8988T (cell line): ENCODE results near the gene FBXW2.
A peak's percentile ranks its signal among the peaks of the same experiment; 100 is the strongest.

Experiments used
- DNase-seq: peaks from one replicate; pipeline ENCODE4 v3.0.0; 2011

The FBXW2 gene

GRCh38 chr9:120741191-120741590, 52.0 kb downstream of the FBXW2 start:
- no peak for DNase-seq

GRCh38 chr9:120740132-120740531, 53.1 kb downstream of the FBXW2 start:
- DNase-seq = no peak

GRCh38 chr9:120737416-120738165, 55.6 kb downstream of the FBXW2 start:
- DNase-seq = no peak

GRCh38 chr9:120736881-120737280, 56.3 kb downstream of the FBXW2 start:
- DNase-seq = no peak

DNA sequence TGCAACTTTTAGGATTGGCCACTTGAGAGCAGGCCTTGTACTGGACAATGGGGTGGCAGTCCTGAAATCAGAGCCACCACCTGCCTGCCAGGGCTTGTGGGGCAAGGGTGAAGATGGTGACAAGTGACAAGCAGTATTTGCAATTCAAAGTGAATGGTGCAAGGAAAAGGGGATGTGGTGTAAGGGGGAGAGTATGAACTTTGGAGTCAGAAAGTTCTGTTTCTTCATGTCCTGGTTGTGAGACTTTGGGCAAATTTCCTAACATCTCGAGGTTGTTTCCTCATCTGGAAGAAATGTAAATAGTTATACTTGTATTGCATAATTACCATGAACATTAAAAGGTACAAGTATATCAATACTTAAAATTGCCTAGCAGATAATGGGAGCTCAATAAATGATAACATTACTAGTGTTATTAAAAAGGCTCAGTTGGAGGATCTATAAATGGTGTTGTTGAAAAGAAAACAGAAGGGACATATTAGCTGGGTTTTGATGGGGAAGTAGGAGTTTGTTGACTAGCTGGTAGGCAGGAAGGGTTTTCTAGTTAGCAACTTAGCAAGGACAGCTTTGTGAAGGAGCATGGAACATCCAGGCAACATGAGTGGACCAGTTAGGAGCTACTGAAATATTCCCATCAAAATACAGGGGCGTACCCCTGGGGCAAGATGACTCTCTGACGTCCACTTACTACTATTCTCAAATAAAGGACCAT, 57.6 kb downstream of the FBXW2 start:
- DNase-seq = no peak

- DNase-seq = no peak
These were observed 58.4 kb downstream of the FBXW2 start for GRCh38 chr9:120734607-120735410.

DNA sequence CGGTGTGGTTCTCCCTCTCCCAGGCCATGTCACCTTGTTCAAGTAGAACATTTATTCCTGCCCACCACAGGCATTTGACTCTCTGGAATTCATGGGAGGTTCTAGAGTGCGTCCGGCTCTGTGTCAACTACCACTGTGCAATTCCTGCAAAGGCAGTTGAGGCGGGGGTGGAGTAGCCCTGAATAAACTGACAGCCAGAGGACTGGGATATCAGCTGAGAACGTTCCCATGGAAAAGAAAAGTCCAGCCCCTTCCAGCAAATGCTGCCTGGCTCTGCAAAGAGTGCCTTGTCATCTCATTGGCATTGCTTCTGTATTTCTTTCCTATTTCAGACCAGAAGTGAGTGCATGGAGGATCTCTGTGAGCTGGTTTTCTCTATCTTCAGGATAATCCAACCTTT, 60.0 kb downstream of the FBXW2 start:
- DNase-seq = no peak

GRCh38 chr9:120730654-120731514, 62.3 kb downstream of the FBXW2 start:
- DNase-seq = no peak

DNA sequence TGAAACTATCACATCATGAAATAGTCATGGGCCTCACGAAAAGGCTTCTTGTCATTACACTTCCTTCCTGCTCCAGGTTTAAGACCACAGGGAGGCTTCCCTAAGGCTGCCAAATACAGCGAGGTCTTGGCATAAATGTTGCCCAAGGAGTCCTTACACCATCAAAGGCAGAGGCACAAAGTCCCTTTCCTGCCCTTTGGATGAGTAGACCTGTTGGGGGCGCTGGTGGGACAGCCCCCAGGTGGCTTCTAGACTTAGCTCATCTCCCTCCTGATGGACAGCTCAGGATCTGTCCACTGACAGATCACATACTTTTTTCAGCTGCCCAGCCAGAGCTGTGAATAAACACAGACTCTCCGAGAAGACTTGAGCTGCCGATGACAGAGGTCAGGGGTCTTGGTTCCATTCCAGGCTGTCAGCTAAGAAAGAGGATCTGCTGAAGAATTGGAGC, 63.4 kb downstream of the FBXW2 start:
- DNase-seq = no peak

DNA sequence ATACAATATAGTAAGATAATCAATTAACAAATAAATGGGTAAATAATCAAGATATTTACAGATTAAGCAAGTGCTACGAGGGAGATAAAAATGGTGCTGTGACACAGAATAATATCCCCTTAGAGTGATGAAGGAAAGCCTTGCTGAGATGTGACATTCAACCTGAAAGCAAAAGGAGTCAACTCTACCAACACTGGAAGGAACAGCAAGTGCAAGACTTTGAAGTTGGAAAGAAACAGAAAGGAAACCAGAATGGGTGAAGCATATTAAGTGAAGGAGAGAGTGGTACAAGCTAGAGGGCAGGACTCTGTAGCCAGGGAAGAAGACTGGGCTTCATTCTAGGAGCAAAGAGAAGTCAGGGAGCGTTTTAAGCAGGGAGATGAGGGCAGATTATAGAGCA, 66.7 kb downstream of the FBXW2 start:
- no peak for DNase-seq

- no peak for DNase-seq
These were observed 67.3 kb downstream of the FBXW2 start for GRCh38 chr9:120725907-120726306.

DNA sequence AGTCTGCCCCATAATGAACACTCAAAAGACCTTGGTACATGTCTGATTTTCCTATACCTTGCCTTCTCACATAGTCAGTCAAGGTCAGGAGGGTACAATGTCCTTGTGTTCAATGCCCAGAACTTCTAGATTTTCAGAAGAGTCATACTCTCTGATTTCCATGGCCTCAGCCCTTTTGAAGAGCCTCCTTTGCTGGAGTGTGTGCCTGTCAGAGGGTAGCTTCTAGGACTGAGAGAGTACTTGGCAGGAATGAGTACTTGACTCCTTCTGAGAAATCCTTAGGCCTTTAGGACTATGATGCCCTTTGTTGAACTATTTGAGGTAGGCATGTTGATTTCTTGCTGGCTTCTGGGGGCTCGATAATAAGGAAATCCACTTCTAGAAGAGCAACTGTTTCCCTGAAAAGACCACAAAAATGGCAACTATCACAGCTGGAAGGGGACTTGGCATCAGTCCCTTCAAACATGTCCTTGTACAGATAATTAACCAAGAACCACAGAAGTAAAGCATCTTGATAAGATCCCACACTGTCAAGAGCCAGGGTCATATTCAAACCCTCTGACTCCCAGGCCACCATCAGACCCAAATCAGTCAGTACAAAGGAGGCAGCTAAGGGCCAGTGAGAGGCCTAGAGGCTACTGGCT, 68.3 kb downstream of the FBXW2 start:
- no peak for DNase-seq

GRCh38 chr9:120723565-120723964, 69.7 kb downstream of the FBXW2 start:
- no peak for DNase-seq

GRCh38 chr9:120720404-120720803, 72.8 kb downstream of the FBXW2 start:
- DNase-seq = no peak

DNA sequence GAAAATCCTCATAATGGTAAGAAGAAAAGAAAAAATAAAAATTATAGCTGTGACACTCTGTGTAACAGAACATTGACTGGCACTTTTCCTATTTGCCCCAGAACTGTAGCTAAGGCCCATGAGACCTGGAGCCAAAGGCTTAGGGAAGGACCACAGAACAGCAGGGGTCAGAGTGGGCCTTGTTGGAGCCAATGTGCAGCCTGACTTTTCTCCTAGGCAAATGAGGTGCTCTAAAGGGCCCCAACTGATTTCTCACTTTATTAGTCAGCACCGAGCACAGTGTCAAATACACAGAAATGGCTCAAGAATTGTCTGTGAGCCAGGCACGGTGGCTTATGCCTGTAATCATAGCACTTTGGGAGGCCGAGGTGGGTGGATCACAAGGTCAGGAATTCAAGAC, 74.9 kb downstream of the FBXW2 start:
- DNase-seq = no peak

GRCh38 chr9:120717176-120717575, 76.0 kb downstream of the FBXW2 start:
- DNase-seq = no peak

DNA sequence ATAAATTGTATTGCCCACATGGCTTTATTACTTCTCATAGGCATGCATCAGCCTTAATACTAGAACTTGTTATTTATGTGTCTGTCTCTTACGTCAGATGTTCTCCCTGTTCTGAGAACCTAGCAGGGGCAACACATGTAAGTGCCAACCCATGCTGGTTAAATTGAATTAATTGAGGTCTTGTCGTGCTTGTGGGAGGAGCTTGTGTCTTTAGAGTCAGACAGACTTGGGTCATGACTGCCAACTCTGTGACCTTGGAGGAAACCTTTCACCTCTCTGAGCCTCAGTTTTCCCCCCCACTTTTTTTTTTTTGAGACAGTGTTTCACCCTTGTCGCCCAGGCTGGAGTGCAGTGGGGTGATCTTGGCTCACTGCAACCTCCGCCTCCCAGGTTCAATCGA, 76.7 kb downstream of the FBXW2 start:
- no peak for DNase-seq

DNA sequence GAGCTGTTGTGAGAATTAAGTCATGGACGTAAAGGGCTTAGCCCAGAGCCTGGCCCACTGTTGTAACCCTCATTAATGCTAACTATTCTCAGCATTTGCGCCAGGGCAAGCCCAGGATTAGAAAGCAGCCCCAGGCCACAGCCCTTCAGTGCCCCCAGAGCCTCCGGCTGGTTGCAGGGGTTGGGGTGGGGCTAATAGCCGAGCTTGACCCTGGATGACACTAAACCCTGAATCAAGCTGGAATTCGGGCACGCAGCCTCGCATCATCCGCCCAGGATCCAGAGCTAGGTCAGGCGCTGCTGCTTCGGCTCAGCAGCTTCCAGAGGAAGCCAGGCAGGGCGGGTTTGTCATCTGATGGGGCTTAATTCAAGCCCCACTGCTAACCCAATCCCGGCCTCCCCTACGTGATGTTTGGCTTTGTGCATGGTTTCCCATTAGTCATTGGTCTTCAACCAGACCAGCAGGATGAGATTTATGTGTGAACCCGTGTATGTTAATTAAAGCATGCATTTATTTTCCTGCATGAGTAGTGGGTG, 77.8 kb downstream of the FBXW2 start:
- no peak for DNase-seq

- no peak for DNase-seq
These were observed 78.3 kb downstream of the FBXW2 start for GRCh38 chr9:120714846-120715388.

DNA sequence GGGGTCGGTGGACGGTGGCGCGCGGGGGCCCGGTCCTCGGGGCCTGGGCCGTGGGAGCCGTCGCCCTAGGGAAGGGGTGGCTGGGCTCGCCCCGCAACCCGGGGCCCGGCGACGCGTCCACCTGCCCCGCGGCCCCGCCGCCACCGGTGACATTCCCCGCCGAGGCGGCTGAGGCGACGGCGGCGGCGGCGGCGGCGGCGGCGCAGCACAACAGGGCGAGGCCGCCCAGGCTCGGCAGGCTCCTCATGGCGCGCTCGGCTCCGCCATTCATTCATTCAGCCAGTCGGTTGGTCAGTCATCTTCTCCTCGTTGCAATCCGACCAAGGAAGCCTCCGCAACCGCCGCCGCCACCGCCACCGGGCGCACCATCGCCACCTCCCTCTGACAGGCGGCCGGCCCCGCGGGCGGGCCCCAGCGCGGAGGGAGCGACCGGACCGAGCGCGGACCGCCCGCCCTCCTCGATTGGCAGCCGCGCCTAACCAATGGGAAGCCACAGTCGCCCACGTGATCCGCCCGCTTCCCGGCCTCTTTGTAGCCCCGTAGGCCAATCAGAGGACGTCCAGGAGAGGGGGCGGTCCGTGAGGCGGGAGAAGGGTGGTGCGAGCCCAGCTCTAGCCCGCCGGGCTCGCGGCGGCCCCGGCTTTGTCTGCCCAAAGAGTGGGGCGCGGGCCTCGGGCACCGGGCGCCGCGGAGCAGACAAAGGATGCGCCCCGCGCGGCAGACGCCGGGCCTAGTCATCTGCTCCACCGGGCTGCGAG, 78.9 kb downstream of the FBXW2 start, which contains the start of gene MEGF9:
Gene MEGF9 (minus strand): TSS at position 383 of the 758 bp plus-strand sequence. CDS start 112 bp downstream, at position 271.
- peak; percentile 91 for DNase-seq
